Stimulated activated CD8-positive, alpha-beta memory T cell treated with anti-CD3 and anti-CD28 coated beads, Interleukin-15, amount 100 ng/mL, for 48 hours (primary cell): ENCODE data around the gene LDB3.
A peak's percentile ranks its signal among the peaks of the same experiment; 100 is the strongest.

Source experiments
- DNase-seq, 2 donors: peaks; one replicate each; pipeline ENCODE4 v3.0.0-alpha.2; 2020; ENCODE audit warnings: low read depth in 2 of 2

LDB3 gene

GRCh38 chr10:86706401-86706841 lies 38.1 kb downstream of the LDB3 start:
- DNase-seq = no peak

GRCh38 chr10:86706977-86707376 lies 38.7 kb downstream of the LDB3 start:
- no peak for DNase-seq

DNA sequence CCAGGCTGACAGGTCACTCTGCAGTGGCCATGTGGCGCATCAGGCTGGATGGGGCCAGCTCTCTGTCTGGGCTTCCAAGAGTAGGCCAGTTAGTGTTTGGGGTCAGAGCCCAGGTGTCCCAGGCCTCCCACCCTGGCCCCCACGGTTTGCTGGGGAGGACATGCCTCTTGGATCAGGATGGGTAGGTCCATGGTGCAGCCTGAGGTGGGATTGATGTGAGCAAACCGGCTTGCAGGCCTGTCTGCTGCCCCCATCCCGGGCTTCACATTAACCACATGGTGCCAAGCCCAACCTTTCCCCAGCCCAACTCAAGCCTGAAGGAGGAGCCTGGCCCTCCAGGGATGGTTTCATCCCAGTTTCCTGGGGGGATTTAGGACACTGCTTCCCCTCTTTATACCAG lies 39.2 kb downstream of the LDB3 start:
- no peak for DNase-seq

GRCh38 chr10:86708068-86708782 lies 39.9 kb downstream of the LDB3 start:
- no peak for DNase-seq

DNA sequence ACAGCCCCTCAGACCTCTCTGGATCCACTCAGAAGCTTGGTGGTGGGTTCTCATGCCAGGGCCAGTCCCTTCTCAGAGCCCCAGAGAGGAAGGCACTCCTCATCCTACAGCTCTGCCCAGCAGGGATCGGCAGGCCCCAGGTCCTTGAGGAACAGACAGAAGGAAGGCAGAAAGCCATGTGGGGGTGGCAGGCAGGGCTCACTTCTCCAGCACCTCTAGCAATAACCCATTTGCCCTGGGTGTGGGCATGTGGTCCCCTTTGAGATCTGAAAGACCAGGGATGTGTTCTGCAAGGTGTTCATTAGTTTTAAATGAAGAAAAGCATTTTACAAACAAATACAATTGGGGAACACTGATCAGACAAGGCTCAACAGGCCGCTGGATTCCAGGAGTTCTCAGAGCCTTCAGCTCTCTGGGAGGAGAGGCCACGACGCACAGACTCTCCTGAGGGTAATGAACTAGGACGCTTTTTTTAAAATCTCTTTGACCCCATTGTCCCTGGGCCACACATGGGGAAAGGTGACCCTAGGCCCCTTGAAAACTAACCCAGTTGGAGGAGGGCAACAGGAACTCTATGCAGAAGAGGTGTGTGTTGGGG lies 40.6 kb downstream of the LDB3 start:
- DNase-seq = no peak

GRCh38 chr10:86709396-86710185 lies 41.3 kb downstream of the LDB3 start:
- no peak for DNase-seq

- DNase-seq = peak; percentile 78 to 79
Measured at GRCh38 chr10:86710987-86711512, 42.7 kb downstream of the LDB3 start.

- DNase-seq = peak; percentile 34 to 38
Measured at GRCh38 chr10:86711513-86712316, 43.4 kb downstream of the LDB3 start.

DNA sequence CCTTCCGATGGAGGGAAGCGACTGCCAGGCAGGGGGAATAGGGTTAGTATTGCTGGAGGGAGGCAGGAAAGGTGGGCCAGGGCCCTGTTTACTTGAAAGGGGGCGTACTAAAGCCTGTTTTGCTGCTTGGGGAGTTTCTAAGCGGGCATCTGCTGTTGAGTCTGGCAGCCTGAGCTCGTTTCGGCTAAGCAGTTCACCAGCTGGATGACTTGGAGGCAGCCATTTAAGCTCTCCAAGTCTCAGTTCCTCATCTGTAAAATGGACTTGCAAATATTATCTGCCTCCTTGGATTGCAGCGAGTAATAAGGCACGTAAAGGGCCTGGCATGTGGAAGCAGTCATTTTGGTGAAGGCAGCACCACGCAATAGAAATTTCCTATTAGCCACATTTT lies 44.0 kb downstream of the LDB3 start:
- no peak for DNase-seq

DNA sequence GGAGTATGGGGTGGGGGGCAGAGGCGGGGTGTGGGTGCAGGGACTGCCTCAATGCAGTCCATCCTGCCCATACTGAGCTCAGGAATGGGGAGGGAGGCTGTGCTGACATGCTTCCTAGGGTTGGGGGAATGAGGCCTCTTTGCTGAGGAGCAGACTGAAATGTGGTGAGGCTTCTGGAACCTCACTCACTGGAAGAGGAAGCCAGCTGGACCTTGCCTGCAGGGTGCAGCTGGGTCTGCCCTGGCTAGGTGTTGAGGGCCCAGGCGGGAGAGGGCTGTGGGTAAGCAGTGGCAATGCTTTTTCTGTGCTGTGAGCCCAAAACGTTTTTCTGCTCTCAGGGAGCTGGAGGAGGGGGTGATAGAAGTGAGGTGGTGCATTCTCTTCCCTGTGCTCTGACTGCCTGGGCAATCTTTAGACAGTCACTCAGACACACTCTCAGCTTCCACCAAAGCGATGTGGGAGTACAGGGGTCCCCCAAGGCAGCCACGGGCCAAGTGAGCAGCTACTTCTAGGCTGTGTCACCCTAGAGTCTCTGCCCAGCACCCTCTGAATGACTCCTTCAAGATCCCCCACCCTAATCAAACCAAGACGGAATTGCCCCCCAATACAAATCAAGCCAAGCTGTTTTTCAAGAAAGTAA lies 47.0 kb downstream of the LDB3 start:
- DNase-seq = no peak

DNA sequence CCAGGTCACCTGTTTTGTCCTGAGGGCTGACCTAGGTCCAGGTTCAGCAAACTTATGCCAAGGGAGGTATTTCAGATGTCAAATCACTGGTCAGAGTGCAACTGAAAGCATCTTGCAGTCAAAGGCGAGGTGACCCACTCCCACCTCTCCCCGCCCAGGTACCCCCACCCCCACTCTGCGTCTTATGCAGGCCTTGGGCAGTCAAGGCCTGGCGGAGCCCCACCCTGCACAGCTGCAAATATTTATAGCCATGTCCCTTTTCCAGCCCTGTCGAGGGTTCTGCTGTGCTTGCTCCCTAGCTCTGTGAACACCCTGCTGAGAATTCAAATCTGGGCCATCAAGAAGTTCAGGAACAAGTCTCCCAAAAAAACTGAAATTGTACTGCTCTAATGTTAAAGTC lies 47.5 kb downstream of the LDB3 start:
- DNase-seq = no peak

GRCh38 chr10:86716466-86716865 lies 48.2 kb downstream of the LDB3 start:
- no peak for DNase-seq

DNA sequence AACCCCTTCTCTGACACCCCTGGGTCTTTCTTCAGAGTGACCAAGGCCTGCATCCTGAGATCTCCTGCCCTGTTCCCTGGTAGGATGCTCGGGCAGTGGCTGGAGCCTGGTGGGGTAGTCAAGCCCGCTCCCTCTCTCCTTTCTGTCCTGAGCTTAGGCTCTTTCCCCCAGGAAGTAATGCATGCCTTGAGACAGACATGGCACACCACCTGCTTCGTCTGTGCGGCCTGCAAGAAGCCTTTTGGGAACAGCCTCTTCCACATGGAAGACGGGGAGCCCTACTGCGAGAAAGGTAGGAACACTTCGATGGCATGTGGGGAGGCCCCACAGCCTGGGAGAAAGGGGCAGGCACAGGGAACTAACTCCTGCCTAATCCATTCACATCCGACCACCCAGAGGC lies 50.2 kb downstream of the LDB3 start:
- no peak for DNase-seq

- no peak for DNase-seq
Measured at GRCh38 chr10:86721232-86721631, 52.9 kb downstream of the LDB3 start.

GRCh38 chr10:86723009-86723408 lies 54.7 kb downstream of the LDB3 start:
- DNase-seq = no peak

DNA sequence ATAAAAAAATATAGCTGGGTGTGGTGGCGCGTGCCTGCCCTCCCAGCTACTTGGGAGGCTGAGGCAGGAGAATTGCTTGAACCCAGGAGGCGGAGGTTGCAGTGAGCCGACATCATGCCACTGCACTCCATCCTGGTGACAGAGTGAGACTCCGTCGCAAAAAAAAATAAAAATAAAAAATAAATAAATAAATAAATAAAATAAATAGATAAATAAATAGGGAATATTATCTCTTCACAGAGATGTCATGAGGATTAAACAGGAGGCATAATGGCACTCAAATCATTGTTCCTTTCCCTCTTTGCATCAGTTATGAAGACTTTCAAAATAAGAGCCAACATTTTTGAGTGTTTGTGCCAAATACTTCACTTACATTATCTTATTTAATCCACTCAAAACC lies 56.1 kb downstream of the LDB3 start:
- DNase-seq = no peak

- no peak for DNase-seq
Measured at GRCh38 chr10:86725980-86726676, 57.8 kb downstream of the LDB3 start.

DNA sequence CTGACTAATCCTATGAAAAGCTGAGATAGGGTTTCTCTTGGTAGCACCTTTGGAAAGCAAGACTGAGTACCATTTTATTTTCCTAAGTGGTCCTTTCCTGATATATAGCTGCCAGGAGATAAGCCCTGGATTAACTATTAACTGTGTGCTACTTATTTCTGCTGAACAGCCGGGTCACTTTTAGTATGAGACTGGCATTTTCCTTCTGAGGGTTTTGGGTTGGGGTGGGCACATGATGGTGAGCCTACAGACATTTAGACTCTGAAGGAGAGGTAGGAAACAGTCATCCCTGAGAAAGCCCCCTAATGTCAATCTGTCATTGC lies 58.3 kb downstream of the LDB3 start:
- no peak for DNase-seq

GRCh38 chr10:86727470-86727869 lies 59.2 kb downstream of the LDB3 start:
- DNase-seq = no peak

DNA sequence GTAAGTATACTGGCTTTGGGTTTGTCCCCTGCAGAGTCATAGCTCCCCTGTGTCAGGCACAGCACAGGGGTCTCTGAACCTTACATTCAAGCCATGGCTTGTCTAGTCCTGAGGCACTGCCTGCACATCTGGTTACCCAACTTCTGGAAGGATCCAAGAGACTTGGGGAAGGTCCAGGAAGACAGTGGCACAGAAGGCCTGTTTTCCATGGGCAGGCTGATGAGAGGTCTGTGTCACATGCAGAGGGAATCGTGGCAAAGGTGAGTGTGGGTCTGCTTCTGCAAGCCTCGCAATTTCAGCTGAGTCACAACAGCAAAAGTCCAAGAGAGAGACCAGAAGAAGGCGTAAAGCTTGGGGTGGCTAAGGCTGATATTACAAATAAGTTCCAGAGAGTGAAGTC lies 59.7 kb downstream of the LDB3 start:
- DNase-seq = no peak

DNA sequence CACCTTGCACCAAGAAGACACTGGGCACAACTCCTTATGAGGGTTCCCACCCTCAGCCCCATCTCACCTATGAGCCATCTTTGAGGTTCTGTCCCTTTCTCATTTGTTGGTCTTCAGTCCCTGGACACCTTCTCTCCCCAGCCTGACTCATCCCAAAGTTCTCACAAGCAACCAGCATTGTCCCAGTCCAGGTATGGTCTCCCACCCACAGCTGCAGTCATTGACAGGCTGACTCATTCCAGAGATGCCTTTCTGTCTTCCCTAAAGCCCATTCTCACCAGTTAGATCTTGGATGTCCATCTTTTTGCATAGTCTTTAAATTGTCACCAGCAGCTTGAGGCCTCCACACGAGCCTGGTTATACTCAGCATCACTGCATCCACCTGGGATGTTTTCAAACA lies 61.4 kb downstream of the LDB3 start:
- no peak for DNase-seq
